Activated CD8-positive, alpha-beta memory T cell treated with anti-CD3 and anti-CD28 coated beads, Interleukin-2, amount 50 U/mL, for 1 hour (primary cell): ENCODE measurements around the gene OR1J2.
A peak's percentile ranks its signal among the peaks of the same experiment; 100 is the strongest.
"Not testable (repeated sequence)": the region's sequence is repeated elsewhere in the genome, so short reads cannot be mapped to it uniquely, and the experiment has no call there.

Experiments used
- DNase-seq: peaks from one replicate; pipeline ENCODE4 v3.0.0-alpha.2; 2020; ENCODE audit errors: extremely low read depth

Gene OR1J2, protein sequence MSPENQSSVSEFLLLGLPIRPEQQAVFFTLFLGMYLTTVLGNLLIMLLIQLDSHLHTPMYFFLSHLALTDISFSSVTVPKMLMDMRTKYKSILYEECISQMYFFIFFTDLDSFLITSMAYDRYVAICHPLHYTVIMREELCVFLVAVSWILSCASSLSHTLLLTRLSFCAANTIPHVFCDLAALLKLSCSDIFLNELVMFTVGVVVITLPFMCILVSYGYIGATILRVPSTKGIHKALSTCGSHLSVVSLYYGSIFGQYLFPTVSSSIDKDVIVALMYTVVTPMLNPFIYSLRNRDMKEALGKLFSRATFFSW

DNA sequence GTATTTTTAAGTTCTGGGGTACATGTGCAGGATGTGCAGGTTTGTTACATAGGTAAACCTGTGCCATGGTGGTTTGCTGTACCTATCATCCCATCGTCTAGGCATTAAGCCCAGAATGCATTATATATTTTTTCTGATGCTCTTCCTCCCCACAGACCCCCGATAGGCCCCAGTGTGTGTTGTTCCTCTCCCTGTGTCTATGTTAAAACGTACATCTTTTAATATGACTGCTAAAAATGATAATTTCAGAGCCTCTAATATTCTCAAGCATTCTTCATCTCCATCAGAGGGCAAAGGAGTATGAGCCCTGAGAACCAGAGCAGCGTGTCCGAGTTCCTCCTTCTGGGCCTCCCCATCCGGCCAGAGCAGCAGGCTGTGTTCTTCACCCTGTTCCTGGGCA is at the start of gene OR1J2:
OR1J2 (plus strand) TSS at position 301 of the 400 bp plus-strand sequence; CDS start at position 301, 0 bp downstream.
- DNase-seq = no peak

DNA sequence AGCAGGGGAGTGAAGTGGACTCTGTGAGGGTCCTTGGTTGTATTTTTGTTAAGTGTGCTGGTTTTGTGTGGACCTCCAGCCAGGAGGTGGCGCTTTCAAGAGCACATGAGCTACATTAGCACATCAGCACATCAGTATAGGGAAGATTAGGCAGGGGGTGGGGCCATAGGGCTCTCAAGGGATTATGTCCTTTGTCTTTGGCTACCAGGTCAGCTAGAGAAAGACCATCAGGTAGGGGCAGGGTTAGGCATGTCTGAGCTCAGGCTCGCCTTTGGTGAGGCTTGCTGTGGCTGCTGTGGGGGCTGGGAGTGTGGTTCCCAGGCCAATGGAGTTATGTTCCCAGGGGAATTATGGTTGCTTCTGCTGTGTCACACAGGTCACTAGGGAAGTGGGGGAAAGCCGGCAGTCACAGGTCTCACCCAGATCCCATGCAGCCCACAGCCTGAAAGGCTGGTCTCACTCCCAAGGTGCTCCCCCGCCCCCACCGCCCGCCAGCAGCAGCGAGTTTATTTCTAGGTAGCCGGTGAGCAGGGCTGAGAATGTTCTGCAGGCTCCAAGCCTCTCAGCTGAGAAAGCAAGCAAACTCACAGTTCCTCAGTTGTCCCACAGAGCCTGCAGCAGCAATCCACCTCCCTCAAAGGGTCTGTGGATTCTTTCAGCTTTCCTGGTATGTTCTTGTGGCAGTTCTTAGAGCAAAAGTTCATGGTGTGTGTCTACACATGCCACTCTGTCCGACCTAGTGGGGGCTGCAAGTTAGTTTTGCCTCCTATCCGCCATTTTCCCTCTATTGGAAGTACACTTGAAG is 46.6 kb upstream of the OR1J2 start:
- no peak for DNase-seq

DNA sequence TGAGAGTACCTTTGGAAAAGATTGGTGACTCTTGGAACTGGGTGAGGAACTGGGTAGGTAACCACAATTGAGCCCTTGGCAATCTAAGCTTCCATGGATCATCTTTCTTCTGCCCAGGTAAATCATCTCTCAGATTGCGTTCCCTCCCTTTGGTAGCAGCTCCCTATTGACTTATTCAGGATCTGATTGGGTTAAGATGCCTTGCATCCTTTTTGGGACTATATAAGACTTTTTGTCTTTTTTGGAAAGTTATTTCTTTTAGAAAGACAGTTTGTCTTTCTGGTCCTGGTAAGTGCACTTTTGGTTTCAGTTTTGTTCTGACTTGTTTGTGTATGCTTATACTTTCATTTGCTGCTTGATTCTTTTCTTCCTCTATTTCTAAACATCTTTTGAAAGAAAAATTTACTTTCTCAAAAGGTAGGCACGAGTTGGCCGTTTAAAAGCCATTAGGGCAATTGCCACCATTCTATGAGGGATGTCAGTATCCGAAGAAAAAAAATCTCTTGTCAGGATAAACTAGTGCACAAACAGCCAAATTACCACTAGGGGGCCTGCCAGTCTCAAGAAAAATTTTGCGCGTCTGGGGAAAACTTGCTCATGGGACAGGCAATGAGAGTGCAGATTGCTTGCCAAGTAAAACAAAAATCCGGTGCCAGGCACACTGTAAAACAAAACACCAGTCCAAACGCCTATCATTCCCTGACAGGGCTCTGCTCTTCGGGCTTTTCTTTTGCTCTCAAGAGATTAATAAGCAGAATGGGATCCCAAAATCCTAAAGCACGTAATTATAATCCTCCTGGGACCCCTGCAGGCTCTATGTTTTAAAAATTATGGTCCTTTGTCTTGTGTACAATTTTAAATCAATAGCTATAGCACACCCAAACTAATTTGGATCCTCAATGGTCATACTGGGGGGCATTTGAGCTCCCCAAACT is 45.7 kb upstream of the OR1J2 start:
- DNase-seq = peak; percentile 26

DNA sequence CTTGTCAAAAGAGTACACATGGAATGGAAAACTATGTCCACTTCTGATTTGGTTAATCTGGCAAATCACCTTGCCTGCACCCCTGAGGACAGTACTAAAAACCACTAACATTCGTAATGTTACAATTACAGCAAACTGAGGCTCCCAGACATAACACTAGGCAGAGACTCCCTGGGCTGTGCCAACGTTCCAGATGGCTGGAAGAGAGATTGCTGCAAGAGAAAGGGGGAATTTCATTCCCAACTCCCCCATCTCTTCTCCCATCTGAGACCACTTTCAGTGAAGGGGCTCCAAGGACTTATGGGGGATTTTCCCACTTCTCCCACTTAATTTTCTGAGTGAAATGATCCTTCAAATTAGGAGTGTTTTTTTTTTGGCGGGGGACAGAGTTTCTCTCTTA is 44.1 kb upstream of the OR1J2 start:
- DNase-seq = no peak

DNA sequence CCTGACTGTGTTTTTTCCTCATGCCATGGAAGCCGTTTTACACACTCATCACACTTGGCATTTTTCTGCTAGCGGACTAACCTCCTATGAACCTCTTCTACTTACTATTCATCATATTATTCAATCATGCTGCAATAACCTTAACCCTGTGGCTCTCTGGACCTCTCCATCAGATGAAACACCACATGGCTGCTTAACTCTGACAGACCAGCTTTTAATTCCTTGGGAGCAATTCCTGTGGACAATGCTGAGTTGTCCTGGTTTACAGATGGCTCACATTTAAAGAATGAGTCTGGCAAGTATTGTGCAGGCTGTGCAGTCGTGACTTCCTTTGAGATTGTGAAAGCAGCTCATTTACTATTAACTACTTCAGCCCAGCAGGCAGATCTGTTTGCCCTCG is 41.9 kb upstream of the OR1J2 start:
- no peak for DNase-seq

DNA sequence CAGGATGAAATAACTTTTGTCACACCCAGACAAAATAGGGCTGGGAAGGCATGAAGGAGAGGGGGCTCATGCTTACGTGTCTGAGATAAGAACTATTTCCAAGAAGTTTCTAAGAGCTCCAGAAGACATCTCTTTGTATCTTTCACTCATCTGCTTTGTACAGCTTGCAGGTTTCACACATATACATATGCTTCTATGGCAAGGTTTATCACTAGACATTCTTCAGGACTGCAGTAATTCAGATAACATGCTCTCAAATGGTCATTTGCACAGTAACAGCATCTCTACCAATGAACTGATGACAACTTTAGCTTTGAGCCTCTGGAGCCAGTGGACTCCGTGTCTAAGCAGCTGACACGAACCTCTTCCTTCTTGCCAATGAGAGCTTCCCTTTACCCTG is 36.0 kb upstream of the OR1J2 start:
- no peak for DNase-seq

DNA sequence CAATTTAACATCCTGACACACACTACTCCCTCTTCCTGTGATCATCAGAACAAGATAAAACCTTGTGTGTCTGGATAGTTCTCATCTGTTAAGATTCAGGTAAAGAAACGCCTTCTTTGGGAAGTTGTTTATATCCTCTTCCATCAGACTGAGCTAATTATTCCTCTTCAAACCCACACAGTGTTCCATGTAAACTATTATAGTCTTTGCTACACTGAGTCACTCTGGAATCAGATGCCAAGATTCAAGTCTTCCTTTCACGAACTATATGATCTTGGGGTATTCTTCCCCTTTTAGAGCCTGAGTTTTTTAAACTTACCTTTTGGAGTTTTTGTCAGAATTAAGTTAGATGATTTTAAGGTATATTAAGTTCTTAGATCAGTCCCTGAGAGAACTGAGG is 34.9 kb upstream of the OR1J2 start:
- no peak for DNase-seq

DNA sequence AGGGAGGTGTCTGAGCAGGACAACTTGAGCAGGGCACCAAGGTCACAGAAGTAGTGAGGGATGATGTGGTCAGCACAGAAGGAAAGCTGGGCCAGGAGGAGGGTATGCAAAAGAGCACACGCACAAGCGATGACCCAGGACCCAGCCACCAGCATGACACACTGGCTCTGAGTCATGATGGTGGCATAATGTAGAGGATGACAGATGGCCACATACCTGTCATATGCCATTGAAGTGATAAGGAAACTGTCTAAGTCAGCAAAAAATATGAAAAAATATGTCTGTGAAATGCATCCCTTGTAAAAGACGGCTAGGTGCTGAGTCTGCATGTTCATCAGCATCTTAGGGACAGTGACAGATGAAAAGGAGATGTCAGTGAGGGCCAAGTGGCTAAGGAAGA is 33.3 kb upstream of the OR1J2 start:
- DNase-seq = no peak

DNA sequence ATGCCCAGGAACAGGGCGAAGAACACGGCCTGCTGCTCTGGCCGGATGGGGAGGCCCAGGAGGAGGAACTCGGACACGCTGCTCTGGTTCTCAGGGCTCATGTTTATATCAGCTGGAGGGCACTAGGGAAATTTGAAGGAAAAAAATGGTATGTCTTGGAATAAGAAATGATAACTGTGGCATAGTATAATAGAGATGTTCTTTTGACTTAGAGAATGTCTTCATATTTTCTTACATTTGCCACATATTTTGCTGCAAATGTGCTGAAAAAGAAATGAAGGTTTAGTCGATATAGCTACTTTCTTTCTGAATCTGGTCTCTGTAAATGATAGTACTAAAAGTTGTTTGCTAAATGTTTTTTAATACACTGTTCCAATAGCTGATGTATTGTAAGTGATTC is 32.8 kb upstream of the OR1J2 start, which contains the start of gene OR1J1:
OR1J1 (minus strand) TSS at position 101 of the 400 bp plus-strand sequence; CDS start at position 101, 0 bp downstream.
- no peak for DNase-seq

DNA sequence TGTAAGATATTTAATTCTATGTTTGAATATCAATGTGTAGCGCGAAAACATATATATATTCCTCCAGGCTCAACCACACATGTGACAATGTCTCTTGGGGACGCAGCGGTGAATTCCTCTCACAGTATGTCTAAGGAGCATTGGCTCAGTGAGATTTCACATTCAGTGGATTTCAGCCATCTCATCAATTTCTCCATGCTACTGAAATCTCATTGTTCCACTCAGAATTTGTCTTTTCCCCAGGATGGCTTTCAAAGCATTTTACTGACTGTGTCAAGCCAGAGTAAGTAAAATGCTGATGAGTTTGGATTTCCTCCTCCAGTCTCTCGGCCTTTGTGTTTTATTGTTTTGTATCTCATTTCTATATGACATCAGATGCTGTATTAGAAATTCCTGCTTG is 31.5 kb upstream of the OR1J2 start:
- DNase-seq = no peak

DNA sequence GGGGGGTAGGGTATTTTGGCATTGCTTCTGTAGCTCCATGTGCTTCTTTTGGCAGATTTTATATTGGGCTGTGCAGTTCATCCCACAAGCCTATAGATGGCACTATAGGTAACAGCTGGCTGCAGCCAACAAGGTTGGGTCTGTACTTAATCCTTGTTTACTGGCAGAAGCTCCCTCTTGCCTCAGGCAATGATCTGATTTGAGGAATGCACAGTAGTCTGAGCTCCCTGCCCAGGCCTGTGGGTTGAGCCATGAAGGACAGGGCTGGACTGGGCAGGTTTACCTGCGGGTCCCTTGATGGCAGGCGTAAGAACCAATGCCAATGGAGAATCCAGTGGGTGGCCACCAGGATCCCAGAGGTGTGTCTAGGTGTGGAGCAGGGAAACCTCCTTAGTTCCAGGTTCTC is 11.7 kb upstream of the OR1J2 start:
- DNase-seq = no peak

DNA sequence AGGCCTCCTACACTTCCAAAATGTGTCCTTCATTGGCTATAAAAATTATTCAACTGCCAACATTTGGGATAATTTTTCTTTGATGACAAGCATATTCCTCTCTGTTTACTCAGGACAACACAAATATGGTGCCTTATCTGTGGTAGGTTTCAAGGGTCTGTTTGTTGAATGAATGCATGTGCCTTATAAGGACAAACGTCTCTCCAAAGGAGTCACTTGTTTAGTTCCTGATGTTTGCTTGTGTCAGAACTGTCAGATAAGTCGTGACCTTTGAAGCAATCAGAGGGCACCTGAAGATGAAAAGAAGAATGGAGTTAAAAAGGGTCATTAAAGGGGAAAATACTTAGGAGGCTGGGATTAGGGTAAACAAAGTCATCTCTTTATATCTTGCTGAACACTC is 3.6 kb upstream of the OR1J2 start:
- no peak for DNase-seq

DNA sequence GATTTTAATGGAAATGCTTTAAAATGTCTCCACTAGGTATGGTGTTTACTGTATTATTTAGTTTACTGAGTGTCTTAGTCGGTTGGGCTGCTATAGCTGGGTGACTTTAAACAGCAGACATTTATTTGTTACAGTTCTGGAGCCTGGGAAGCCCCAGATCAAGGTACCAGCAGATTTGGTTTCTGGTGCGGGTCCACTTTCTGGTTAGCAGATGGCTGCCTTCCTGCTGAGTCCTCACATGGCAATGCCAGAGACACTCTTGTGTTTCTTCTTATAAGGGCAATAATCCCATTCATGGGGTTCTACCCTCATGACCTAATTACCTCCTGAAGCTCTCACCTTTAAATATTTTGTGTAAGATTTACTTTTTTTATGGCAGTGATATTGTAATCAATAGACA is 7.6 kb downstream of the OR1J2 start:
- DNase-seq = no peak

DNA sequence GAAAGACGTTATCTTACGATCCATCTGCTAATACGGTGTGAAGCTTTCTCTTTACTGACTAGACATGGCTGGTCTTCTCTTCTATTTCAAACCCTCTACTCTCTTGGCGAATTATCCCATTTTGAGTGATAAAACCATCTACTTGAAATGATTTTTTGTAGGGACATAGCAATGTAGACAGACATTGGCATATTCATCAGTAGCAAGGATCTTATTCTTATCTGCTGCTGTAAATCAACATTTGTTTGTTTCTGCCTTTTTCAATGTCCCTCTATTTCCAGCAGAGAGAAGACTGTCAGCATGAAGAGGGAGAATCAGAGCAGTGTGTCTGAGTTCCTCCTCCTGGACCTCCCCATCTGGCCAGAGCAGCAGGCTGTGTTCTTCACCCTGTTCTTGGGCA is 8.2 kb downstream of the OR1J2 start, which contains the start of gene OR1J4:
OR1J4 (plus strand) TSS at position 301 of the 400 bp plus-strand sequence; CDS start at position 301, 0 bp downstream.
- no peak for DNase-seq

DNA sequence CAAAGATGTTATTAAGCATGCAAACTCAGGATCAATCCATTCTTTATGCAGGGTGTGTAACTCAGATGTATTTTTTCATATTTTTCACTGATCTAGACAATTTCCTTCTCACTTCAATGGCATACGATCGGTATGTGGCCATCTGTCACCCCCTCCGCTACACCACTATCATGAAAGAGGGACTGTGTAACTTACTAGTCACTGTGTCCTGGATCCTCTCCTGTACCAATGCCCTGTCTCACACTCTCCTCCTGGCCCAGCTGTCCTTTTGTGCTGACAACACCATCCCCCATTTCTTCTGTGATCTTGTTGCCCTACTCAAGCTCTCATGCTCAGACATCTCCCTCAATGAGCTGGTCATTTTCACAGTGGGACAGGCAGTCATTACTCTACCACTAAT is 8.8 kb downstream of the OR1J2 start:
- no peak for DNase-seq

DNA sequence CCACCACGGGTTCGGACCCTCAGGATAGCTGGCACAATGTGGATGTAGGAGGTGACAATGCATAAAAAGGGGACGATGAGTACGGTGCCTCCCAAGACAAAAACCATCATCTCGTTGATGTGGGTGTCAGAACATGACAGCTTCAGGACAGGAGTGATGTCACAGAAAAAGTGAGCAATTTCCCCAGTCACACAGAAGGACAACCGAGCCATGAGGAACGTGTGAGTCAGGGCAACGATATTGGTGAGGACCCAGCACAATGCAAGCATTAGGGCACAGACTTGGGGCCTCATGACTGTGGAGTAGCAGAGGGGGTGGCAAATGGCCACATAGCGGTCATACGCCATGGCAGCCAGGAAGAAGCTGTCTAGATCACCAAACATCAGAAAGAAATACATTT is 16.0 kb downstream of the OR1J2 start:
- no peak for DNase-seq

DNA sequence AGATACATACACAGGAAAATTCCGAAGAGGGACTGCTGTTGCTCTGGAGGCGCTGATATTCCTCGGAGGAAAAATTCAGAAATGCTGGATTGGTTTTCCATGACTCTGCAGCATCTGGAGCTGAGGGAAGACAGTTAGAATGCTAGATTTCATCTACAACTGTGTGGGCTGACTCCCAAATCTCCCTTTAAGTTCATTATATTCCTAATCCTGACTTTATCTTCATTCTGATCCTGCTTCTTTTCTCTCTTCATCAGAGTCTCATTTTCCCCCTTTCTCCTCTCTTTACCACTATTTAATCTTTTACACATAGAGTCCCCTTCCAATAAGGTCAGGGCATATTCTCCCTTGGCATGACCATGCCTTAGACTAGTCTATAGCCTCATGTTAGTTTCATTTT is 16.6 kb downstream of the OR1J2 start, which contains the start of gene OR1N1:
OR1N1 (minus strand) TSS at position 101 of the 400 bp plus-strand sequence; CDS start at position 101, 0 bp downstream.
- DNase-seq = no peak

DNA sequence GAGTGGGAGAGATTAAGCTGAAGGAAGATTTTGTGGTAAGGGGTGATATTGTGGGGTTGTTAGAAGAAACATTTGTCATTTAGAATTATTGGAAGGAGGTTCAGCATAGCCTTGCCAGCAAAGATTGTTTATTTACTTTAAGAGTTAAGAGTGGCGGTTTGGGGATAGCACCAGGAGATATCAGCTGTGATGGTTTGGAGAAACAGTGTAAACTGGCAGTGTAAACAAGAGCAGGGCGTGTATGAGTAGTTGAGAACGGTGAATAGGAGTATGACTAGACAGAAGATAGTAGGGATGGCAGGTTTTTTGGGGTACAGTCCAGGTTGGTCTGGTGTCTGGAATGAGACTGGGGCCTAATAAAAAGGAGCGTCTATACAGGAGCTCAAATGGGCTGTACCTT is 20.6 kb downstream of the OR1J2 start:
- not testable (repeated sequence) for DNase-seq

DNA sequence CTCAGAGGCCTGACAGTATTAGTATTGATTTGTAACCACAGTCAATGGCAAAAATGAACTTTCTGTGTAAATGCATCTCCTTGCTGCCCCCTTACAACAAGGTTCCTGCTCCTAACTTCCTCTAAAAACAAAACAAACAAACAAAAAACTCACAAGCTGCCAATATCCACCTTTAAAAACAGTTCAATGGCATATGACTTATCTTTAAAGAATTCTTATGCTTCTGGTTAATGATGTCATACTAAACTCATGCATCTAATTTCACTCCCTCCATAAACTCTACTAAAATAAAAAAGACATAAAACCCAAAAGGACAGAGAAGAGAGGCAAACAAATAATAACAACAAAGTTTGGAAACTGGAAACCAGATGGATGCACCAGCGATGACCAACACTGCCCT is 25.5 kb downstream of the OR1J2 start:
- no peak for DNase-seq

DNA sequence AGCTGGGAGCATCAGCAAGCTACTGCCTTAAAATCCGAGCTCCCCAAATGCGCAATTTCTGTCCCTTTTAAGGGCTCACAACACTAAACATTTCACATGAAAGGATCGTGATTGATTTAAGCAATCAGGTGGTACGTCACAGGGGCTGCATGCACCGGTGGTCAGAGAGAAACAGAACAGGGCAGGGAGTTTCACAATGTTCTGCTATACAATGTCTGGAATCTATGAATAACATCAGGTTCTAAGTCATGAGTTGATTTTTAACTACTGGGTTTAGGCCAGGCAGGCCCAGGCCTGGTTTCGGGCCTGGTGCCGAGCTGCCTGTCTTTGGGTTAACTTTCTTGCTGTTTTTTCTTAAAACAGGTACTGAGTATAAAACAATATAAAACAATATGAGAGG is 26.5 kb downstream of the OR1J2 start:
- not testable (repeated sequence) for DNase-seq

DNA sequence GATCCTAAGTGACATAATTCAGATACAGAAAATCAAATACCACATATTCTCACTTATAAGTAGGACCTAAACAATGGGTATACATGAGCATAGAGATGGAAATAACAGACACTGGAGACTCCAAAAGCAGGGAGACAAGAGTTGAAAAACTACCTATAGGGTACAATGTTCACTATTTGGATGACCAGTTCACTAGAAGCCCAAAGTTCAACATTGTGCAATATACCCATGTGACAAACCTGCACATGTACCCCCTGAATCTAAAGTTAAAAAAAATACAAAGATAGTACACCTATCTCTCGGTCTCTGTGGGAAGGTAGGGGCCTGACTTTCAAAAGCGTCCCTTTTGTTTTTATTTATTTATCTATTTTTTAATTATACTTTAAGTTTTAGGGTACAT is 28.2 kb downstream of the OR1J2 start:
- DNase-seq = no peak

DNA sequence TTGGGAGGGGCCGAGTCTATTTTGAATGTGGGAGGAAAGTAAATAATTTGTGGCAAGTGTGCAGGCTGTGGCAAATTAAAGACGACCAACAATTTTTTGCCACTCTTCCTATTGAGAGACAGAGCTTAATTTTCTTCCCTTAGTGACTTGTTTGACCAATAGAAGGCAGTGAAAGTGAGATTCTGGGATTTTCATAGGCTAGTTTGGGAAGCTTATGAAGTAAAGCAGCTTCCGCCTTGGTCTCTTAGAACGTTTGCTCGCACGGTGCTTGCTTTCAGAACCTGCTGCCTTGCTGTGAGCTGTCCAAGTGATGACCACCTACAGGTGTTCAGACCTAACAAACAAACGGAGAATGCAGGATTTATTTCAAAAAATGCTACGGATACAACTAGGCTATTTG is 35.6 kb downstream of the OR1J2 start:
- no peak for DNase-seq
